Endothelial cell of umbilical vein (primary cell): Measurements from ENCODE around the gene DEPDC1B. TPM values are rescaled to one million over a fixed set of nuclear protein-coding genes. Genes with fewer than 3 reads are reported as not detected.

ENCODE experiments used
- BruUV-seq: library from RNA; stranded (reverse); fragments of 400-500 nt; replicated peaks from 2 replicates; lab custom pipeline; 2021; lab: Mats Ljungman, UMichigan
- CTCF ChIA-PET: fragments of 300-600, 350-600 bp; sonication (Branson Sonifier 250); formaldehyde crosslinking; loops from one replicate; lab custom pipeline; 2021; ENCODE audit warnings: antibody characterized with exemption, inconsistent platforms; lab: Charles Lee
- POLR2A ChIA-PET: fragments of 300-600, 350-600 bp; sonication (Branson Sonifier 250); formaldehyde crosslinking; loops from one replicate; lab custom pipeline; 2021; ENCODE audit warnings: antibody characterized with exemption, inconsistent platforms; lab: Charles Lee
- DNase-seq: peaks from one replicate; pipeline ENCODE4 v3.0.0-alpha.2; 2011; ENCODE audit warnings: low read depth, low spot score
- FAIRE-seq: peaks from 2 replicates; lab custom pipeline; 2011; peaks lifted over from hg19 to GRCh38; lab: Jason Lieb, UNC
- H2AFZ ChIP-seq: 2 replicates; pipeline ENCODE4 v1.6.0; 2012; ENCODE audit warnings: low read depth, low read length, control low read depth, inconsistent platforms
- H3K27ac ChIP-seq: 2 replicates; pipeline ENCODE4 v1.5.1; 2011; ENCODE audit warnings: low read depth, mild to moderate bottlenecking, control low read depth, low read length, moderate library complexity; ENCODE audit not compliant: insufficient read depth
- H3K27me3 ChIP-seq, 2 experiments: 2 replicates each; pipeline versions ENCODE4 v1.6.0 to v1.6.1; 2011; ENCODE audit warnings: low read length in 2 of 2, mixed read lengths in 1 of 2; ENCODE audit not compliant: control insufficient read depth in 2 of 2, insufficient read depth in 2 of 2
- H3K36me3 ChIP-seq, 2 experiments: 2 replicates in 1 of 2; 3 replicates in 1 of 2; pipeline ENCODE4 v1.5.1; 2011; ENCODE audit warnings: low read length in 2 of 2, mild to moderate bottlenecking in 1 of 2, moderate library complexity in 1 of 2; ENCODE audit not compliant: control insufficient read depth in 2 of 2, insufficient read depth in 2 of 2; ENCODE audit errors: extremely low read depth in 1 of 2
- H3K4me1 ChIP-seq: 3 replicates; pipeline ENCODE4 v1.5.1; 2011; ENCODE audit warnings: mild to moderate bottlenecking, low read length; ENCODE audit not compliant: control insufficient read depth, insufficient read depth; ENCODE audit errors: extremely low read depth
- H3K4me2 ChIP-seq: 2 replicates; pipeline ENCODE4 v1.6.1; 2011; ENCODE audit warnings: low read length, control low read depth, mixed read lengths; ENCODE audit not compliant: insufficient read depth
- H3K4me3 ChIP-seq, 3 experiments: fragments of 200-600 bp in 1 of 3; sonication (generic), shearing (Covaris generic) in 1 of 3; replicated peaks in 1 of 3; 2 replicates each; pipeline ENCODE4 v1.5.1; 2011 to 2016; ENCODE audit warnings: control low read depth in 3 of 3, low read length in 3 of 3, mild to moderate bottlenecking in 2 of 3, inconsistent platforms in 1 of 3, low read depth in 1 of 3, moderate library complexity in 1 of 3; ENCODE audit not compliant: insufficient read depth in 1 of 3
- H3K79me2 ChIP-seq: 2 replicates; pipeline ENCODE4 v1.6.0; 2012; ENCODE audit warnings: low read length, inconsistent platforms; ENCODE audit not compliant: control insufficient read depth, insufficient read depth
- H3K9ac ChIP-seq: replicated peaks from 2 replicates; pipeline ENCODE3; 2011; ENCODE audit warnings: low read length, control low read depth; ENCODE audit not compliant: insufficient read depth; ENCODE audit errors: extremely low read depth
- H3K9me1 ChIP-seq: replicated peaks from 3 replicates; pipeline ENCODE4 v1.6.0; 2011; ENCODE audit warnings: mild to moderate bottlenecking, low read length; ENCODE audit not compliant: control insufficient read depth, insufficient read depth; ENCODE audit errors: extremely low read depth
- H3K9me3 ChIP-seq: replicated peaks from 2 replicates; pipeline ENCODE4 v1.5.1; 2012; ENCODE audit warnings: low read length, inconsistent platforms; ENCODE audit not compliant: control insufficient read depth, insufficient read depth
- H4K20me1 ChIP-seq: replicated peaks from 2 replicates; pipeline ENCODE3; 2011; ENCODE audit warnings: mild to moderate bottlenecking, low read length; ENCODE audit not compliant: control insufficient read depth, insufficient read depth; ENCODE audit errors: extremely low read depth
- EZH2 ChIP-seq: IDR thresholded peaks from 2 replicates; pipeline ENCODE4 v1.6.1; 2012; ENCODE audit warnings: borderline replicate concordance, low read depth, mild to moderate bottlenecking, moderate library complexity, low read length, inconsistent platforms; ENCODE audit not compliant: severe bottlenecking
- FOS ChIP-seq: IDR thresholded peaks from 2 replicates; pipeline ENCODE4 v1.6.1; 2011; ENCODE audit warnings: mild to moderate bottlenecking, low read length, moderate library complexity, borderline replicate concordance; ENCODE audit not compliant: insufficient read depth
- GATA2 ChIP-seq: IDR thresholded peaks from 2 replicates; pipeline ENCODE4 v1.7.0; 2011; ENCODE audit warnings: low read depth, mild to moderate bottlenecking, moderate library complexity, mixed read lengths, low read length; ENCODE audit not compliant: insufficient read length, insufficient read depth
- JUN ChIP-seq: IDR thresholded peaks from 2 replicates; pipeline ENCODE4 v1.6.1; 2011; ENCODE audit warnings: borderline replicate concordance, low read depth; ENCODE audit not compliant: insufficient read length, insufficient read depth
- MYC ChIP-seq: IDR thresholded peaks from one replicate; pipeline ENCODE4 v1.6.1; 2011; ENCODE audit warnings: mild to moderate bottlenecking, low read depth, low read length
- POLR2A ChIP-seq: IDR thresholded peaks from 2 replicates; pipeline ENCODE4 v1.6.1; 2012; ENCODE audit warnings: low read depth, mild to moderate bottlenecking, control low read depth, low read length
- POLR2AphosphoS5 ChIP-seq: IDR thresholded peaks from 2 replicates; pipeline ENCODE4 v1.6.1; 2012; ENCODE audit warnings: low read depth, mild to moderate bottlenecking, control low read depth, low read length, moderate library complexity; ENCODE audit not compliant: insufficient read depth
- dilution Hi-C: fragments of 300-500 bp; cut with MboI; formaldehyde crosslinking; loops from one replicate; pipeline ENCODE4 v1.15.0; 2019; ENCODE audit warnings: low sequenced_read_pairs; ENCODE audit not compliant: extremely low pct_ligation_motif_present
- intact Hi-C: fragments of 100-400 bp; cut with micrococcal nuclease; formaldehyde crosslinking; loops from one replicate; pipeline ENCODE4 v1.10.0; 2022
- polyA plus RNA-seq, 4 experiments: library from polyadenylated mRNA; depleted of rRNA in 3 of 4; stranded (reverse) in 3 of 4; unstranded in 1 of 4; fragments of >200 nt; gene quantifications; 2 replicates each; pipeline versions ENCODE4 v1.2.1 to v1.2.3, GENCODE V29; 2011 to 2012; ENCODE audit warnings: missing spikeins in 1 of 4
- total RNA-seq: library from RNA; stranded (reverse); gene quantifications from 2 replicates; pipeline ENCODE4 v1.2.3, GENCODE V29; 2021
- TF ChIP-seq, protein P1 (sequence below), 2 donors: IDR thresholded peaks; 1 replicate in 1 of 2; 2 replicates in 1 of 2; pipeline ENCODE4 v1.5.1; 2011; ENCODE audit warnings: low read length in 2 of 2, mild to moderate bottlenecking in 2 of 2, moderate library complexity in 2 of 2, control low read depth in 1 of 2, inconsistent platforms in 1 of 2, low read depth in 1 of 2; ENCODE audit not compliant: insufficient read depth in 1 of 2; ENCODE audit errors: extremely low read depth in 1 of 2
- TF ChIP-seq, protein P2 (sequence below): IDR thresholded peaks from 2 replicates; pipeline ENCODE4 v1.6.1; 2011; ENCODE audit not compliant: insufficient read depth, insufficient read length

Gene DEPDC1B
- total and polyA plus RNA-seq, 2 donors (not counting 3 experiments of a cell fraction or from before 2014, with no cell fraction given) = 6.7 to 18.7 TPM

DNA sequence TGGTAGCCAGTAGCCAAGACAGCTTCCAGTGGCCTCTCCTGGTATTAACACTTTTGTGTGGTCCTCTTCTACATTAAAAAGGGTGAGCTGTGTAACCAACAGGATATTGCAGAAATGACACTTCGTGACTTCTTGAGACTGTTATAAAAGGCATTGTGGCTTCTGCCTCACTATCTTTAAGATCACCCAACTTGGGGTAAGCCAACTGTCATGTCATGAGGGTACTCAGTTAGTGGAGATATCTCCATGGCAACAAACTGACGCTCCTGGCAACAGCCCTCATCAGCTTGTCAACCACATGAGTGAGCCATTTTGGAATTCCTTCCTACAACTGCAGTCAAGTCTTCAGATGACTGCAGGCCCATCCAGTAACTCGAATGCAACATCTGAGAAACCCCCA lies 121.7 kb downstream of the DEPDC1B start:
- H2AFZ ChIP-seq = no peak overlapping the region
- no peak overlapping the region for H3K27ac ChIP-seq
- no peak overlapping the region for H3K9ac ChIP-seq
- TF ChIP-seq, protein P1, sequence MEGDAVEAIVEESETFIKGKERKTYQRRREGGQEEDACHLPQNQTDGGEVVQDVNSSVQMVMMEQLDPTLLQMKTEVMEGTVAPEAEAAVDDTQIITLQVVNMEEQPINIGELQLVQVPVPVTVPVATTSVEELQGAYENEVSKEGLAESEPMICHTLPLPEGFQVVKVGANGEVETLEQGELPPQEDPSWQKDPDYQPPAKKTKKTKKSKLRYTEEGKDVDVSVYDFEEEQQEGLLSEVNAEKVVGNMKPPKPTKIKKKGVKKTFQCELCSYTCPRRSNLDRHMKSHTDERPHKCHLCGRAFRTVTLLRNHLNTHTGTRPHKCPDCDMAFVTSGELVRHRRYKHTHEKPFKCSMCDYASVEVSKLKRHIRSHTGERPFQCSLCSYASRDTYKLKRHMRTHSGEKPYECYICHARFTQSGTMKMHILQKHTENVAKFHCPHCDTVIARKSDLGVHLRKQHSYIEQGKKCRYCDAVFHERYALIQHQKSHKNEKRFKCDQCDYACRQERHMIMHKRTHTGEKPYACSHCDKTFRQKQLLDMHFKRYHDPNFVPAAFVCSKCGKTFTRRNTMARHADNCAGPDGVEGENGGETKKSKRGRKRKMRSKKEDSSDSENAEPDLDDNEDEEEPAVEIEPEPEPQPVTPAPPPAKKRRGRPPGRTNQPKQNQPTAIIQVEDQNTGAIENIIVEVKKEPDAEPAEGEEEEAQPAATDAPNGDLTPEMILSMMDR (IDR thresholded peaks at IDR 0.05; ENCODE audit: extremely low read depth in 1 of 2, insufficient read depth in 1 of 2, low read depth in 1 of 2, low read length in 2 of 2) = no peak
- TF ChIP-seq FOS (no peak), EZH2 (no peak), POLR2A (no peak), JUN (no peak), POLR2AphosphoS5 (no peak), MYC (no peak), GATA2 (no peak)
- TF ChIP-seq, protein P2, sequence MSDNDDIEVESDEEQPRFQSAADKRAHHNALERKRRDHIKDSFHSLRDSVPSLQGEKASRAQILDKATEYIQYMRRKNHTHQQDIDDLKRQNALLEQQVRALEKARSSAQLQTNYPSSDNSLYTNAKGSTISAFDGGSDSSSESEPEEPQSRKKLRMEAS = no peak
- no peaks in the 10 kb centered on the region for H3K9me1 ChIP-seq
- H3K4me1 ChIP-seq = no peaks in the 10 kb centered on the region
- FAIRE-seq (no peak), DNase-seq (no peak)
- ChIA-PET CTCF (no interaction called here), POLR2A (no interaction called here)
- no peaks in the 10 kb centered on the region for H3K79me2 ChIP-seq
- no peaks in the 10 kb centered on the region for H4K20me1 ChIP-seq
- no peaks in the 10 kb centered on the region for H3K36me3 ChIP-seq
- intact Hi-C loops (no loop called here), dilution Hi-C loops (no loop called here)
- H3K27me3 ChIP-seq = no peaks in the 10 kb centered on the region
- H3K9me3 ChIP-seq = no peaks in the 10 kb centered on the region
- H3K4me2 ChIP-seq = no peak overlapping the region
- H3K4me3 ChIP-seq = no peak overlapping the region
- no TSS peak for BruUV-seq
